Measurements from ENCODE around the gene PLCL2. TPM values are rescaled to one million over a fixed set of nuclear protein-coding genes. Genes with fewer than 3 reads are reported as not detected.
"Not testable (repeated sequence)": the region's sequence is repeated elsewhere in the genome, so short reads cannot be mapped to it uniquely, and the experiment has no call there.

The PLCL2 gene
- total RNA-seq, 1 donor from 2014 or later = 26.4 TPM

DNA sequence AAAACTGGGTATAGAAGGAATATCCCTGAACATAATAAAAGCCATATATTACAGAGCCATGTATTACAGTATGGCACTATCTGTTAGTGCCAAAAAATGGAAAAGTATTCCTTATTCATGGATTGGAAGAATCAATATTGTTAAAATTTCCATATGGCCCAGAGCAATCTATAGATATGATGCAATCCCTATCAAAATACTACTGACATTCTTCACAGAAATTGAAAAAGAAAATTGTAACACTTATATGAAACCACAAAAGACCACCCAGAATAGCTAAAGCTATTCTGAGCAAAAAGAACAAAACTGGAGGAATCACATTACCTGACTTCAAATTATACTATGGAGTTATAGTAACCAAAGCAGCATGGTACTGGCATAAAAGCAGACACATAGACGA is 218.8 kb downstream of the PLCL2 start:
- Histone ChIP-seq H3K4me1 (no peaks in the 10 kb centered on the region), H3K9me3 (ENCODE audit: low read depth) (no peaks in the 10 kb centered on the region), H3K9ac (no peak overlapping the region), H3K27ac (no peak overlapping the region), H2AFZ (replicated peaks) (no peak overlapping the region), H4K20me1 (ENCODE audit: low read depth) (no peaks in the 10 kb centered on the region), H3K4me3 (no peak overlapping the region), H3K4me2 (no peak overlapping the region), H3K36me3 (no peaks in the 10 kb centered on the region), H3F3A (ENCODE audit: low read depth) (no peaks in the 10 kb centered on the region), H3K27me3 (no peaks in the 10 kb centered on the region), H3K79me2 (ENCODE audit: low read depth) (no peaks in the 10 kb centered on the region)
- Mint-ChIP-seq H3K27ac (no peak overlapping the region), H3K36me3 (no peaks in the 10 kb centered on the region), H3K4me1 (no peaks in the 10 kb centered on the region), H3K27me3 (ENCODE audit: insufficient read depth, low read depth) (no peaks in the 10 kb centered on the region), H3K9me3 (no peaks in the 10 kb centered on the region), H3K4me3 (no peak overlapping the region)
- TF ChIP-seq EZH2phosphoT487 (IDR thresholded peaks at IDR 0.05) (no peak), EZH2 (IDR thresholded peaks at IDR 0.05) (no peak)
- TF ChIP-seq, protein P1, sequence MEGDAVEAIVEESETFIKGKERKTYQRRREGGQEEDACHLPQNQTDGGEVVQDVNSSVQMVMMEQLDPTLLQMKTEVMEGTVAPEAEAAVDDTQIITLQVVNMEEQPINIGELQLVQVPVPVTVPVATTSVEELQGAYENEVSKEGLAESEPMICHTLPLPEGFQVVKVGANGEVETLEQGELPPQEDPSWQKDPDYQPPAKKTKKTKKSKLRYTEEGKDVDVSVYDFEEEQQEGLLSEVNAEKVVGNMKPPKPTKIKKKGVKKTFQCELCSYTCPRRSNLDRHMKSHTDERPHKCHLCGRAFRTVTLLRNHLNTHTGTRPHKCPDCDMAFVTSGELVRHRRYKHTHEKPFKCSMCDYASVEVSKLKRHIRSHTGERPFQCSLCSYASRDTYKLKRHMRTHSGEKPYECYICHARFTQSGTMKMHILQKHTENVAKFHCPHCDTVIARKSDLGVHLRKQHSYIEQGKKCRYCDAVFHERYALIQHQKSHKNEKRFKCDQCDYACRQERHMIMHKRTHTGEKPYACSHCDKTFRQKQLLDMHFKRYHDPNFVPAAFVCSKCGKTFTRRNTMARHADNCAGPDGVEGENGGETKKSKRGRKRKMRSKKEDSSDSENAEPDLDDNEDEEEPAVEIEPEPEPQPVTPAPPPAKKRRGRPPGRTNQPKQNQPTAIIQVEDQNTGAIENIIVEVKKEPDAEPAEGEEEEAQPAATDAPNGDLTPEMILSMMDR (IDR thresholded peaks at IDR 0.05) = no peak
- DNase-seq (ENCODE audit: low spot score) = no peak

DNA sequence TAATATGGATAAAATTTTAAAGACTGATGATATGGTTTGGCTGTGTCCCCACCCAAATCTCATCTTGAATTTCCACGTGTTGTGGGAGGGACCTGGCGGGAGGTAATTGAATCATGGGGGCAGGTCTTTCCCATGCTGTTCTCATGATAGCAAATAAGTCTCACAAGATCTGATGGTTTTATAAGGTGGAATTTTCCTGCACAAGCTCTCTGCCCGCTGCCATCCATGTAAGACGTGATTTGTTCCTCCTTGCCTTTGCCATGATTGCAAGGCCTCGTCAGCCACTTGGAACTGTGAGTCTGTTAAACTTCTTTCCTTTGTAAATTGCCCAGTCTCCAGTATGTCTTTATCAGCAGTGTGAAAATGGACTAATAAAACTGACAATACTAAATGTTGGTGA is 222.0 kb downstream of the PLCL2 start:
- H3K36me3 ChIP-seq, H3K27ac ChIP-seq, H3K4me1 Mint-ChIP-seq: not testable (repeated sequence)

DNA sequence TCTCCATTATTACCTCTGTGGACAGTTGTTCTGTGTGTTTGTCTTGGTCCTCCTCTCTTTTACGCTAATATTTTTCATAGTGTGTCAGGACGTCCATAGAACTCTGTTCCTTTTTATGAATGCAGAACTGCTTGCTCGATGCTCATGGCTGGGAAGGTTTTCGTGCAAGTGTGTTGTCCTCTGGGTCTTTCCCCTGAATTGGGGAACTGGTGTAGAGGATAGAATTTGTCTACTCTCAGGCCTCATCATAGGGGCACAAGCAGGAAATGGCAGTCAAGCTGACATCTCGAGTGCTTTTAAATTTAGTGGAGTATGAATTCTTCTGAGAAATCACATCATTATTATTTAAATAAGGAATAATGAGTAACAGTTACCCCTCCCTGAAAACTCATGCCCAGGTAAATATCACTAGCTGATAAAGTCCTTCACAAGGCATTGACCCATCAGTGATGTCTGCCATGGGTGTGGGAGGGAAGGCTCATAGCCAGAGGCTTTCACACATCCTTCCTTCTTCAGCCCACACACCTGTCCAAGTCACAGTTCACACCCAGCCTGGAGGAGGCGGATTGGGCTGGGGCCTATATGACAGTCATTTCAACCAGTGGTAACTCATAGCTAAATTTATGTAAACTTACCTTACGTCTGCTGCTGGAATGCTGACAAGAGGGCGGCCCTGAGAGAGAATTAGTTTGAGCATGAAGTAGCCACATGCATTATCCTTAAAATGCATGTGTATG is 226.1 kb downstream of the PLCL2 start:
- Histone ChIP-seq H3K4me2 (no peak overlapping the region), H3K9me3 (ENCODE audit: low read depth) (no peaks in the 10 kb centered on the region), H3K27me3 (no peaks in the 10 kb centered on the region), H3K27ac (no peak overlapping the region), H3K4me1 (no peaks in the 10 kb centered on the region), H3K4me3 (no peak overlapping the region), H2AFZ (replicated peaks) (no peak overlapping the region), H3K79me2 (ENCODE audit: low read depth) (no peaks in the 10 kb centered on the region), H3K36me3 (no peaks in the 10 kb centered on the region), H3K9ac (no peak overlapping the region), H4K20me1 (ENCODE audit: low read depth) (no peaks in the 10 kb centered on the region), H3F3A (ENCODE audit: low read depth) (no peaks in the 10 kb centered on the region)
- H3K27ac Mint-ChIP-seq = no peak overlapping the region
- TF ChIP-seq, protein P1 (IDR thresholded peaks at IDR 0.05) = no peak
- TF ChIP-seq EZH2phosphoT487 (IDR thresholded peaks at IDR 0.05) (no peak), EZH2 (IDR thresholded peaks at IDR 0.05) (no peak)
- H3K4me1 Mint-ChIP-seq = no peaks in the 10 kb centered on the region
- no peak overlapping the region for H3K4me3 Mint-ChIP-seq
- H3K9me3 Mint-ChIP-seq = no peaks in the 10 kb centered on the region
- no peaks in the 10 kb centered on the region for H3K36me3 Mint-ChIP-seq
- DNase-seq (ENCODE audit: low spot score) = no peak
- H3K27me3 Mint-ChIP-seq (ENCODE audit: insufficient read depth, low read depth) = no peaks in the 10 kb centered on the region

More for the DNA sequence above, 222.0 kb downstream of the PLCL2 start:
- not testable (repeated sequence) for H3K4me1 ChIP-seq; H3K4me3 Mint-ChIP-seq; H3K79me2 ChIP-seq (ENCODE audit: low read depth); H2AFZ ChIP-seq (replicated peaks); H3K9ac ChIP-seq; H4K20me1 ChIP-seq (ENCODE audit: low read depth); H3K9me3 ChIP-seq (ENCODE audit: low read depth); H3K36me3 Mint-ChIP-seq; H3K27ac Mint-ChIP-seq; H3K27me3 ChIP-seq; DNase-seq (ENCODE audit: low spot score); H3K4me2 ChIP-seq; H3K27me3 Mint-ChIP-seq (ENCODE audit: insufficient read depth, low read depth); H3K9me3 Mint-ChIP-seq; H3K4me3 ChIP-seq; H3F3A ChIP-seq (ENCODE audit: low read depth)

DNA sequence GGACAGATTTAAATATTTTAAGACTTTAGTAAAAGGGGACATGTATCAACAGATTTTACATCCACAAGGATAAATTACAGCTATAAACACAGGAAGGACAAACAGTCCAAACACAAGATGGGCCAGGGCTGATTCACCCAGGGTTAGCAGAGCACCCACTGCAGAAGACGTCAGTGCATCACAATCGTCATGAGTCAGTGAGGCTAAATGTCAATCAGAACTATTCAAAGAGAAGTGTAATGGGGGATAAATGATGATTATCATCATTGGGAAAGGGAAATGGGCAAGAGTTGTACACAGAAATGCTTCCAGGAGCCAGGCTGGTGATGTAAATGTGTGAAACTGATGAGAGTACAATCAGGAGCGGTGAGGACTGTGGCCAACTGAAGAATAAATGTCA is 226.8 kb downstream of the PLCL2 start:
- Mint-ChIP-seq H3K36me3 (no peaks in the 10 kb centered on the region), H3K27me3 (ENCODE audit: insufficient read depth, low read depth) (no peaks in the 10 kb centered on the region), H3K4me1 (no peaks in the 10 kb centered on the region), H3K27ac (no peak overlapping the region), H3K4me3 (no peak overlapping the region), H3K9me3 (no peaks in the 10 kb centered on the region)
- Histone ChIP-seq H3K4me2 (no peak overlapping the region), H3K4me1 (peaks cover 5% of the 10 kb centered on the region), H4K20me1 (ENCODE audit: low read depth) (no peaks in the 10 kb centered on the region), H3K4me3 (no peak overlapping the region), H3F3A (ENCODE audit: low read depth) (no peaks in the 10 kb centered on the region), H2AFZ (replicated peaks) (no peak overlapping the region), H3K9ac (no peak overlapping the region), H3K27me3 (no peaks in the 10 kb centered on the region), H3K36me3 (no peaks in the 10 kb centered on the region), H3K9me3 (ENCODE audit: low read depth) (no peaks in the 10 kb centered on the region), H3K79me2 (ENCODE audit: low read depth) (no peaks in the 10 kb centered on the region), H3K27ac (no peak overlapping the region)
- TF ChIP-seq EZH2phosphoT487 (IDR thresholded peaks at IDR 0.05) (no peak), EZH2 (IDR thresholded peaks at IDR 0.05) (no peak)
- TF ChIP-seq, protein P1 (IDR thresholded peaks at IDR 0.05) = no peak
- no peak for DNase-seq (ENCODE audit: low spot score)
